WTC11 (cell line): ENCODE data around the gene IQGAP2. TPM values are rescaled to one million over a fixed set of nuclear protein-coding genes. Genes with fewer than 3 reads are reported as not detected.

Experiments
- ATAC-seq: fragments of 200-7000 bp; cut with Tn5 transposase; 2 replicates; pipeline ENCODE4 v1.10.0; 2021; ENCODE audit warnings: mild to moderate bottlenecking, moderate library complexity
- CTCF ChIA-PET: fragments of 300-600 bp; sonication (Branson Sonifier 250); formaldehyde crosslinking; loops from one replicate; lab custom pipeline; 2021; ENCODE audit warnings: antibody characterized with exemption; lab: Charles Lee
- POLR2A ChIA-PET: fragments of 350-600 bp; sonication (Branson Sonifier 250); formaldehyde crosslinking; loops from one replicate; lab custom pipeline; 2021; ENCODE audit warnings: antibody characterized with exemption; lab: Charles Lee
- DNase-seq: peaks from one replicate; pipeline ENCODE4 v3.0.0; 2021; ENCODE audit warnings: low spot score
- H3K27ac Mint-ChIP-seq: 2 replicates; pipeline ENCODE4 v1.8.0; 2021; ENCODE audit warnings: mixed read lengths
- H3K27me3 Mint-ChIP-seq: 2 replicates; pipeline ENCODE4 v1.8.0; 2021; ENCODE audit warnings: low read depth, mild to moderate bottlenecking, moderate library complexity, mixed read lengths
- H3K36me3 Mint-ChIP-seq: 2 replicates; pipeline ENCODE4 v1.8.0; 2021; ENCODE audit warnings: mixed read lengths
- H3K4me1 Mint-ChIP-seq: 2 replicates; pipeline ENCODE4 v1.8.0; 2022; ENCODE audit warnings: mixed read lengths
- H3K4me3 Mint-ChIP-seq: 2 replicates; pipeline ENCODE4 v1.8.0; 2021; ENCODE audit warnings: mild to moderate bottlenecking, moderate library complexity, mixed read lengths
- H3K9me3 Mint-ChIP-seq: 2 replicates; pipeline ENCODE4 v1.8.0; 2021; ENCODE audit warnings: mixed read lengths
- ATF1 ChIP-seq: sonication (generic); formaldehyde crosslinking; IDR thresholded peaks from 2 replicates; pipeline ENCODE4 v1.8.1; 2023; ENCODE audit warnings: mild to moderate bottlenecking, moderate library complexity, missing genetic modification reagents
- CREB1 ChIP-seq: sonication (generic); formaldehyde crosslinking; IDR thresholded peaks from 2 replicates; pipeline ENCODE4 v1.8.0; 2023; ENCODE audit warnings: mild to moderate bottlenecking, missing genetic modification reagents
- EMX1 ChIP-seq: fragments of 250-450 bp; sonication (Bioruptor Pico); IDR thresholded peaks from 2 replicates; pipeline ENCODE4 v1.8.0; 2021; ENCODE audit warnings: mild to moderate bottlenecking
- ETV6 ChIP-seq: sonication (generic); formaldehyde crosslinking; IDR thresholded peaks from 2 replicates; pipeline ENCODE4 v1.8.1; 2022; ENCODE audit warnings: mild to moderate bottlenecking, missing genetic modification reagents
- GTF2I ChIP-seq: fragments of 250-450 bp; sonication (Bioruptor Pico); conservative IDR thresholded peaks from 2 replicates; pipeline ENCODE4 v1.4.0; 2021; ENCODE audit warnings: mild to moderate bottlenecking
- HMGA2 ChIP-seq: fragments of 250-450 bp; sonication (Bioruptor Pico); IDR thresholded peaks from 2 replicates; pipeline ENCODE4 v1.4.0; 2021; ENCODE audit warnings: mild to moderate bottlenecking, moderate library complexity
- NFYB ChIP-seq: sonication (generic); formaldehyde crosslinking; conservative IDR thresholded peaks from 2 replicates; pipeline ENCODE4 v1.8.0; 2022; ENCODE audit warnings: low read depth, missing genetic modification reagents
- ZNF121 ChIP-seq: sonication (generic); formaldehyde crosslinking; IDR thresholded peaks from 2 replicates; pipeline ENCODE4 v1.8.0; 2023; ENCODE audit warnings: missing genetic modification reagents
- ZNF396 ChIP-seq: fragments of 250-450 bp; sonication (Bioruptor Pico); IDR thresholded peaks from 2 replicates; pipeline ENCODE4 v1.8.0; 2021; ENCODE audit warnings: mild to moderate bottlenecking, moderate library complexity, borderline replicate concordance
- total RNA-seq: library from RNA; stranded (reverse); gene quantifications from 3 replicates; pipeline ENCODE4 v1.2.3, GENCODE V29; 2021
- TF ChIP-seq, protein P1 (sequence below): fragments of 250-450 bp; sonication (Bioruptor Pico); IDR thresholded peaks from 2 replicates; pipeline ENCODE4 v1.9.0; 2021; ENCODE audit warnings: mild to moderate bottlenecking
- TF ChIP-seq, protein P2 (sequence below): sonication (generic); formaldehyde crosslinking; IDR thresholded peaks from 2 replicates; pipeline ENCODE4 v1.8.1; 2022; ENCODE audit warnings: missing genetic modification reagents, borderline replicate concordance
- TF ChIP-seq, protein P3 (sequence below): sonication (generic); formaldehyde crosslinking; IDR thresholded peaks from 2 replicates; pipeline ENCODE4 v1.8.1; 2023; ENCODE audit warnings: mild to moderate bottlenecking, missing genetic modification reagents, moderate library complexity
- TF ChIP-seq, protein P4 (sequence below): sonication (generic); formaldehyde crosslinking; IDR thresholded peaks from 2 replicates; pipeline ENCODE4 v1.8.1; 2022; ENCODE audit warnings: mild to moderate bottlenecking, moderate library complexity, missing genetic modification reagents
- TF ChIP-seq, protein P5 (sequence below): sonication (generic); formaldehyde crosslinking; IDR thresholded peaks from 2 replicates; pipeline ENCODE4 v1.8.1; 2023; ENCODE audit warnings: mild to moderate bottlenecking, missing genetic modification reagents, borderline replicate concordance

Gene IQGAP2
- total RNA-seq, 1 experiment from 2014 or later = 70.6 TPM

DNA sequence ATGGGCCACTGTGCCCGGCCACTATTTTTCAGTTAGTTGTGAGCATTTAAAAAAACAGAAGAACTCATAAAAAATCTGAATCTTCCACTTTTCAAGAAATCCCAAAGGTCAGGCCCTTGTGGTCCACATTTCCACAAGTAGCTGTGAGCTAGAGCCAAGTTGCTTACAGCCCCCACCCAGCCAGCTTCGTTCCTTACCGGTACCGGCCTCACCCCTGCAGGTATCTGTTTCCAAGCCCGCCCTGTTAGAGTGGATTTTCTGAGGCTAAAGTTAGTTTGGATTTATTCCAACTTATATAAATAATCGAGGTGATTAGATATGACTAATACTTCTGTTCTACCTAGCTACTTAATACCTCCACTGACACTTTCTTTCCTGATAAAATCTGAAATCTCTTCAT is 139.2 kb downstream of the IQGAP2 start:
- CTCF ChIA-PET = interaction anchor here (0.7 to 3.8 kb wide), 2 partner anchors 139 to 204 kb away, joined by 3 to 71 read pairs; partner anchors contain the start of gene IQGAP2
- POLR2A ChIA-PET = interaction anchor here (0.7 kb wide), 1 partner anchor 88 kb away, joined by 3 read pairs; no protein-coding TSS in a partner anchor
- H3K27me3 Mint-ChIP-seq = no peaks in the 10 kb centered on the region
- H3K27ac Mint-ChIP-seq = no peak overlapping the region
- TF ChIP-seq, protein P1, sequence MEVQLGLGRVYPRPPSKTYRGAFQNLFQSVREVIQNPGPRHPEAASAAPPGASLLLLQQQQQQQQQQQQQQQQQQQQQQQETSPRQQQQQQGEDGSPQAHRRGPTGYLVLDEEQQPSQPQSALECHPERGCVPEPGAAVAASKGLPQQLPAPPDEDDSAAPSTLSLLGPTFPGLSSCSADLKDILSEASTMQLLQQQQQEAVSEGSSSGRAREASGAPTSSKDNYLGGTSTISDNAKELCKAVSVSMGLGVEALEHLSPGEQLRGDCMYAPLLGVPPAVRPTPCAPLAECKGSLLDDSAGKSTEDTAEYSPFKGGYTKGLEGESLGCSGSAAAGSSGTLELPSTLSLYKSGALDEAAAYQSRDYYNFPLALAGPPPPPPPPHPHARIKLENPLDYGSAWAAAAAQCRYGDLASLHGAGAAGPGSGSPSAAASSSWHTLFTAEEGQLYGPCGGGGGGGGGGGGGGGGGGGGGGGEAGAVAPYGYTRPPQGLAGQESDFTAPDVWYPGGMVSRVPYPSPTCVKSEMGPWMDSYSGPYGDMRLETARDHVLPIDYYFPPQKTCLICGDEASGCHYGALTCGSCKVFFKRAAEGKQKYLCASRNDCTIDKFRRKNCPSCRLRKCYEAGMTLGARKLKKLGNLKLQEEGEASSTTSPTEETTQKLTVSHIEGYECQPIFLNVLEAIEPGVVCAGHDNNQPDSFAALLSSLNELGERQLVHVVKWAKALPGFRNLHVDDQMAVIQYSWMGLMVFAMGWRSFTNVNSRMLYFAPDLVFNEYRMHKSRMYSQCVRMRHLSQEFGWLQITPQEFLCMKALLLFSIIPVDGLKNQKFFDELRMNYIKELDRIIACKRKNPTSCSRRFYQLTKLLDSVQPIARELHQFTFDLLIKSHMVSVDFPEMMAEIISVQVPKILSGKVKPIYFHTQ (CRISPR knock-in tag) = no peak
- TF ChIP-seq ZNF121 = no peak
- TF ChIP-seq, protein P2, sequence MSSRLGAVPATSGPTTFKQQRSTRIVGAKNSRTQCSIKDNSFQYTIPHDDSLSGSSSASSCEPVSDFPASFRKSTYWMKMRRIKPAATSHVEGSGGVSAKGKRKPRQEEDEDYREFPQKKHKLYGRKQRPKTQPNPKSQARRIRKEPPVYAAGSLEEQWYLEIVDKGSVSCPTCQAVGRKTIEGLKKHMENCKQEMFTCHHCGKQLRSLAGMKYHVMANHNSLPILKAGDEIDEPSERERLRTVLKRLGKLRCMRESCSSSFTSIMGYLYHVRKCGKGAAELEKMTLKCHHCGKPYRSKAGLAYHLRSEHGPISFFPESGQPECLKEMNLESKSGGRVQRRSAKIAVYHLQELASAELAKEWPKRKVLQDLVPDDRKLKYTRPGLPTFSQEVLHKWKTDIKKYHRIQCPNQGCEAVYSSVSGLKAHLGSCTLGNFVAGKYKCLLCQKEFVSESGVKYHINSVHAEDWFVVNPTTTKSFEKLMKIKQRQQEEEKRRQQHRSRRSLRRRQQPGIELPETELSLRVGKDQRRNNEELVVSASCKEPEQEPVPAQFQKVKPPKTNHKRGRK (CRISPR knock-in tag) = no peak
- TF ChIP-seq NFYB = no peak
- TF ChIP-seq, protein P3, sequence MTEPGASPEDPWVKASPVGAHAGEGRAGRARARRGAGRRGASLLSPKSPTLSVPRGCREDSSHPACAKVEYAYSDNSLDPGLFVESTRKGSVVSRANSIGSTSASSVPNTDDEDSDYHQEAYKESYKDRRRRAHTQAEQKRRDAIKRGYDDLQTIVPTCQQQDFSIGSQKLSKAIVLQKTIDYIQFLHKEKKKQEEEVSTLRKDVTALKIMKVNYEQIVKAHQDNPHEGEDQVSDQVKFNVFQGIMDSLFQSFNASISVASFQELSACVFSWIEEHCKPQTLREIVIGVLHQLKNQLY = no peak
- TF ChIP-seq, protein P4, sequence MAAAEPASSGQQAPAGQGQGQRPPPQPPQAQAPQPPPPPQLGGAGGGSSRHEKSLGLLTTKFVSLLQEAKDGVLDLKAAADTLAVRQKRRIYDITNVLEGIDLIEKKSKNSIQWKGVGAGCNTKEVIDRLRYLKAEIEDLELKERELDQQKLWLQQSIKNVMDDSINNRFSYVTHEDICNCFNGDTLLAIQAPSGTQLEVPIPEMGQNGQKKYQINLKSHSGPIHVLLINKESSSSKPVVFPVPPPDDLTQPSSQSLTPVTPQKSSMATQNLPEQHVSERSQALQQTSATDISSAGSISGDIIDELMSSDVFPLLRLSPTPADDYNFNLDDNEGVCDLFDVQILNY (CRISPR knock-in tag) = no peak
- no peak for TF ChIP-seq ZNF396 (CRISPR knock-in tag)
- TF ChIP-seq, protein P5, sequence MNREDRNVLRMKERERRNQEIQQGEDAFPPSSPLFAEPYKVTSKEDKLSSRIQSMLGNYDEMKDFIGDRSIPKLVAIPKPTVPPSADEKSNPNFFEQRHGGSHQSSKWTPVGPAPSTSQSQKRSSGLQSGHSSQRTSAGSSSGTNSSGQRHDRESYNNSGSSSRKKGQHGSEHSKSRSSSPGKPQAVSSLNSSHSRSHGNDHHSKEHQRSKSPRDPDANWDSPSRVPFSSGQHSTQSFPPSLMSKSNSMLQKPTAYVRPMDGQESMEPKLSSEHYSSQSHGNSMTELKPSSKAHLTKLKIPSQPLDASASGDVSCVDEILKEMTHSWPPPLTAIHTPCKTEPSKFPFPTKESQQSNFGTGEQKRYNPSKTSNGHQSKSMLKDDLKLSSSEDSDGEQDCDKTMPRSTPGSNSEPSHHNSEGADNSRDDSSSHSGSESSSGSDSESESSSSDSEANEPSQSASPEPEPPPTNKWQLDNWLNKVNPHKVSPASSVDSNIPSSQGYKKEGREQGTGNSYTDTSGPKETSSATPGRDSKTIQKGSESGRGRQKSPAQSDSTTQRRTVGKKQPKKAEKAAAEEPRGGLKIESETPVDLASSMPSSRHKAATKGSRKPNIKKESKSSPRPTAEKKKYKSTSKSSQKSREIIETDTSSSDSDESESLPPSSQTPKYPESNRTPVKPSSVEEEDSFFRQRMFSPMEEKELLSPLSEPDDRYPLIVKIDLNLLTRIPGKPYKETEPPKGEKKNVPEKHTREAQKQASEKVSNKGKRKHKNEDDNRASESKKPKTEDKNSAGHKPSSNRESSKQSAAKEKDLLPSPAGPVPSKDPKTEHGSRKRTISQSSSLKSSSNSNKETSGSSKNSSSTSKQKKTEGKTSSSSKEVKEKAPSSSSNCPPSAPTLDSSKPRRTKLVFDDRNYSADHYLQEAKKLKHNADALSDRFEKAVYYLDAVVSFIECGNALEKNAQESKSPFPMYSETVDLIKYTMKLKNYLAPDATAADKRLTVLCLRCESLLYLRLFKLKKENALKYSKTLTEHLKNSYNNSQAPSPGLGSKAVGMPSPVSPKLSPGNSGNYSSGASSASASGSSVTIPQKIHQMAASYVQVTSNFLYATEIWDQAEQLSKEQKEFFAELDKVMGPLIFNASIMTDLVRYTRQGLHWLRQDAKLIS (CRISPR knock-in tag) = no peak
- TF ChIP-seq CREB1 (CRISPR knock-in tag) = no peak
- TF ChIP-seq ATF1 (CRISPR knock-in tag) = no peak
- TF ChIP-seq GTF2I (CRISPR knock-in tag) = no peak
- no peak for TF ChIP-seq EMX1
- H3K4me3 Mint-ChIP-seq = no peak overlapping the region
- no peak for ATAC-seq
- H3K36me3 Mint-ChIP-seq = no peaks in the 10 kb centered on the region
- H3K9me3 Mint-ChIP-seq = no peaks in the 10 kb centered on the region
- H3K4me1 Mint-ChIP-seq = peaks cover 51% of the 10 kb centered on the region
- no peak for DNase-seq

DNA sequence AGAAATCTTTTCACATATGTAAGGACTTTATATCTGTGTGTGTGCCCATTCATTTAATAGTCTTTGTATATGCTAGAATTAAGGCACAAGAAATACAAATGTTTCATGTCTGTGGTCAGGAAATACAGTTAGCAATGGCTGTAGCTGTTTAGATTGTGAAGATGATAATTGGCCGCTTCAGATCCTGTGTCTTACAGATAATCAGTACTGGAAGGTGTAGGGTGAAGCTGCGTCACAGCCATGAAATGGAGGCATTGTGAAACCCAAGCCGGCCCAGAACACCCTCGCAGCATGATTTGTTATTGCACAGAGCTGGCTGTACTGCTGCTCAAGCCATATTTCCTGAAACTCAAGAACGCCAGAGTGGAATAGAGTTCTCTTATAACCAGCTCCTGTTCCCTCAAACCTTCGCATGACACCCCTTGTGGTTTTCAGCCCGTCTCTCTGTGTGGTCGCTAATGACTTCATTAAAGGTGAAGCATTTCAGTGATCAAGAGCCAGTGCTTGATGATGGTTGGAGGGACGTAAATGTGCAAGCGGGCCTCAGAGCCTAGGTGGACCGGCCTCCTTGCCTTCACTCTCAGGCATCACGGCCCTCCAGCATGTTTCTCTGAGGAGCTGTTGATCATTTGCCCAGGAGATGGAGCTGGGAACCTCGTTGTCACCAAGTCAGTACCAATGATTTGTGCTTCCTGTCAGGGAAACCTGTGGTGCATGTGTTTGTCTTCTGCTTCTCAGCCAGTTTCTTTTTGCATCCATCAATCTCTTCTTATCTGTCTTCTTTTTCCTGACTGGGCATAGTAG is 140.0 kb downstream of the IQGAP2 start:
- H3K36me3 Mint-ChIP-seq = no peaks in the 10 kb centered on the region
- TF ChIP-seq HMGA2 (no peak), ETV6 (CRISPR knock-in tag) (no peak)

More for the DNA sequence above, 140.0 kb downstream of the IQGAP2 start:
- Mint-ChIP-seq H3K4me3 (no peak overlapping the region), H3K27ac (peak overlapping the region; percentile 24), H3K27me3 (no peaks in the 10 kb centered on the region), H3K4me1 (peaks cover 51% of the 10 kb centered on the region), H3K9me3 (no peaks in the 10 kb centered on the region)
- POLR2A ChIA-PET = interaction anchor here (1.1 kb wide), 1 partner anchor 140 kb away, joined by 3 read pairs; the partner anchor contains the start of gene IQGAP2
- CTCF ChIA-PET = interaction anchor here (0.7 to 3.8 kb wide), 10 partner anchors 28 to 234 kb away, joined by 3 to 71 read pairs (median 6); partner anchors contain the start of gene IQGAP2
- DNase-seq (no peak), ATAC-seq (peak; percentile 20; the same call in 1 of the 2 replicates)
